Neuron (in vitro differentiated cells): Measurements from ENCODE around the gene PSD2.

Source experiments
- H2AFZ ChIP-seq: one replicate; pipeline ENCODE4 v1.6.1; 2013; ENCODE audit warnings: low read depth, mild to moderate bottlenecking, inconsistent platforms, low read length, moderate library complexity
- H3K27me3 ChIP-seq: one replicate; pipeline ENCODE4 v1.6.1; 2013; ENCODE audit warnings: low read length; ENCODE audit not compliant: insufficient read depth
- H3K36me3 ChIP-seq: one replicate; pipeline ENCODE4 v1.6.1; 2013; ENCODE audit warnings: low read length; ENCODE audit not compliant: insufficient read depth
- H3K4me1 ChIP-seq: one replicate; pipeline ENCODE4 v1.6.1; 2013; ENCODE audit warnings: low read length; ENCODE audit not compliant: insufficient read depth
- H3K4me3 ChIP-seq: 2 replicates; pipeline ENCODE4 v1.5.1; 2013; ENCODE audit warnings: mild to moderate bottlenecking, low read length, moderate library complexity
- H3K9me3 ChIP-seq: one replicate; pipeline ENCODE4 v1.6.1; 2013; ENCODE audit warnings: low read length

The PSD2 gene

DNA sequence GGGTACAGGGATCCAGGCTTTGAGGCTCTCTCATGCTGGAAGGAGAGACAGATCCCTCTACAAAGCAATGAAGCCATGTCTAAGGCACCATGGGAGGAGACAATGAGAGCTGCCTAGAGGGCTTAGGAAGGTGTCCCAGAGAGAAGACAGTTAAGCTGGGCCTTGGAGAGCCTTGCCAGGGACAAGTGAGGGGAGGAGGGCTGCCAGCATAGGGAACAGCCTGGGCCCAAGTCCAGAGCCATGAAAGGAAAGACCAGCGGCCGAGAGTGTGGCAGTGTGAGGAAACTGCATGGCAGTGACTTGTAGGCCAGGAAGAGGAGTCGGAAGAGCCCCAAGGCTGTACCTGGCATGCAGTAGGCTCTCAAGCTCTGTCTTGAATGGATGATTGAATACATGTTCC, 88.5 kb downstream of the PSD2 start:
- Histone ChIP-seq H3K4me1 (no peaks in the 10 kb centered on the region), H3K36me3 (no peaks in the 10 kb centered on the region), H3K4me3 (no peak overlapping the region), H3K27me3 (peaks cover 44% of the 10 kb centered on the region), H3K9me3 (no peaks in the 10 kb centered on the region), H2AFZ (no peak overlapping the region)

DNA sequence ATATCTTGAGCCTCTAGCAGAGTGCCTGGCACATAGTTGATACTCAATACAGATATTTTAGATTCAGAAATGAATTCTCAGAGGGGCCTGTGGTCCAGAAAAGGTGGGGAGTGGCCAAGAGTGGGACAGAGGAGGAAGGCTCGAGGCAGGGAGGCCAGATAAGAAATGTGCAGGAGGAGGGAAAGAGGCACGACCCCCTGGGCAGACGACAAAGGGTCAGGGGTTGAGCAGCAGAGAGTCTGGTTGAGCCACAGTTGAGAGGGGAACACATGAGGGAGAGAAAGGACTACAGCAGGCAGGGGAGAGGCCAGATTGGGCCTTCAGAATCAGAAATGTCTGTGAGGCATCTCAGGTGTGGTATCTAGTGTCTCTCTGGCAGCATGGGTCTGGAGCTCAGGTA, 89.1 kb downstream of the PSD2 start:
- no peaks in the 10 kb centered on the region for H3K9me3 ChIP-seq
- no peak overlapping the region for H2AFZ ChIP-seq
- no peak overlapping the region for H3K4me3 ChIP-seq
- peaks cover 40% of the 10 kb centered on the region for H3K27me3 ChIP-seq
- H3K36me3 ChIP-seq: no peaks in the 10 kb centered on the region
- H3K4me1 ChIP-seq: no peaks in the 10 kb centered on the region

DNA sequence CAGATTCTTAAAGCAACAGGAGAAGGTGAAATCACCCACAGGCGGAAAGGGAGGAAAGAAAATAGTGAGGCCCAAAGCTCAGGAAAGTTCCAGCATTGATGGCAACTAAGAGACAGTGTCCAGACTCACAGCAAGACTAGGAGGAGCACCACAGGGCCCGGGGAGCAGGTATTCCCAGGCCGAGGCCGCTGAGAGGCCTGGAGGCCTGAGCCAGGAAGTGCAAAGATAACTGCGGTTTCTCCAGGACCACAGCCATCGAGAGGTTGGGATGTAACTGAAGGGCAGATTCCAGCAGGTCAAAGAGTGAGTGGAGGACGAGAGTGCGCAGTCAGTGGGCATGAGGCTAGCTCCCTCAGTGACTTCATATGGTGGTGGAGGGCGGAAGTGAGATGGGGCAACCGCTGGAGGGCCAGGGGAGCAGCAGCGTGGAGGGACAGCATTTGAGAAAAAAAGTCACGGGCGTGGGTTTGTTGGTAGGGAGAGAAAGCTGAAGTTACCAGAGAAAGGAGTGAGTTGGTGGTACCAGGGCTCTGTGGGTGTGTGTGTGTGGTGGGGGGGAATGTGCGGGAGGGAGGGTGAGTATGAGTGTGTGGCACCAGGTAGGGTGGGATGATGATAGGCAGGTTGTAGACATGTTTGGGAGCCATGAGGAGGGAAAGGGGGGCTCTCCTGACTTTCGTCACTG, 89.7 kb downstream of the PSD2 start:
- H3K4me1 ChIP-seq: no peaks in the 10 kb centered on the region
- H3K9me3 ChIP-seq: no peaks in the 10 kb centered on the region
- H3K36me3 ChIP-seq: no peaks in the 10 kb centered on the region
- H3K4me3 ChIP-seq: no peak overlapping the region
- no peak overlapping the region for H2AFZ ChIP-seq
- H3K27me3 ChIP-seq: peaks cover 35% of the 10 kb centered on the region

DNA sequence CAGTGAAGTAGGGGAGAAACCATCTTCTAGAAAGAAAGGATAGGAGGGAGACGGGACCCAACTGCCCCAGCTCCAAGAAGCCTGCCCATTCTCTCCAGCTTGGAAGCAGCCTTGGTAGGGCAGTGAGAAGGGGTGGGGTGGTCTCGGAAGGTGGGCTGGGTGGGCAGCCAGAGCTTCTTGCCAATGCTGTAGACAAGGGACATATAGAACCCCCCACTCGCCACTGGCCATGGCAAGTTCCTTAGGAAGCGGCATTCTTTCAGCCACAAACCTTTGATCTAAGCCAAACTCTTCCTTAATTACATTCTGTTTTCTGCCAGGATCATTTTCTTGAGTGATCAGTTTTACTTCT, 90.2 kb downstream of the PSD2 start:
- Histone ChIP-seq H3K9me3 (no peaks in the 10 kb centered on the region), H3K36me3 (no peaks in the 10 kb centered on the region), H3K27me3 (peaks cover 35% of the 10 kb centered on the region), H2AFZ (no peak overlapping the region), H3K4me3 (no peak overlapping the region), H3K4me1 (no peaks in the 10 kb centered on the region)

DNA sequence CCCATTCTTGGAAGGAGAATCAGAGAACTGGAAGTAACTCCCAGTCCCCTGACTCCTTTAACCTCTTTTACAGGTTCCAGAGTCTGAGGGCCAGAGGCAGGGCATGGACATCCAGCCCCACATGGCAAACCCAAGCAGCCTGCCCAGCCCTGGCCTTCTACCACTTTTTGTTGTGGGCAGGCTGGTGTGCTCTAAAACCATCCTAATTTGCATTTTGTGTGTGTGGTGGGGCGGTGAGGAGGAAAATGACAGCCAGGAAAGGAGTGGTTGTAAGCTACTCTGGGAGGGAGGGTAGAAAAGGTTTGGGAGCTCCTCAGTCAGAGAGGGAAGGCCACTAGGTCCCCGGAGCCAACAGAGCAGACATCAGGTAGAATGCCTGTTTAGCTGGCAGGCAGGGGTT, 90.6 kb downstream of the PSD2 start:
- H2AFZ ChIP-seq: no peak overlapping the region
- peaks cover 31% of the 10 kb centered on the region for H3K27me3 ChIP-seq
- no peaks in the 10 kb centered on the region for H3K4me1 ChIP-seq
- no peaks in the 10 kb centered on the region for H3K9me3 ChIP-seq
- no peak overlapping the region for H3K4me3 ChIP-seq
- H3K36me3 ChIP-seq: no peaks in the 10 kb centered on the region

DNA sequence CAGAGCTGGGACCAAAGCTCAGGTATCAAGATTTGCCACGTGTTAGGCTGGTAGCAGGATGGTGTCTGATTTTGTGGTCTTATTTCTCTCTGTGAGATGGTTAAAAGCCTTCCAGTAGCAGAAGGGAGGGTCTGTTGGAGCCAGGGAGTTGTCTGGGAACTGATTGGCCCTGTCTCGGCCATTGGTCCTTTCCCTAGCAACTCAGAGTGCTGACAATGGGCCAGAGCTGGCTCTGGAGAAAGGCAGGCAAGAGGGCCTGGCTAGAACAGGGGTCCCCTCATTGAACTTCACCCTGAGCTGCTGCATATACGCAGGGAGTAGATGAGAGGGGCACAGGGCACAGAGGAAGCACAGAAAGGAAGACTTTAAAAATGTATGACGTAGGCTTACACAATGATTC, 92.8 kb downstream of the PSD2 start:
- Histone ChIP-seq H3K36me3 (no peaks in the 10 kb centered on the region), H3K27me3 (peaks cover 24% of the 10 kb centered on the region), H3K4me3 (no peak overlapping the region), H2AFZ (no peak overlapping the region), H3K4me1 (no peaks in the 10 kb centered on the region), H3K9me3 (no peaks in the 10 kb centered on the region)

DNA sequence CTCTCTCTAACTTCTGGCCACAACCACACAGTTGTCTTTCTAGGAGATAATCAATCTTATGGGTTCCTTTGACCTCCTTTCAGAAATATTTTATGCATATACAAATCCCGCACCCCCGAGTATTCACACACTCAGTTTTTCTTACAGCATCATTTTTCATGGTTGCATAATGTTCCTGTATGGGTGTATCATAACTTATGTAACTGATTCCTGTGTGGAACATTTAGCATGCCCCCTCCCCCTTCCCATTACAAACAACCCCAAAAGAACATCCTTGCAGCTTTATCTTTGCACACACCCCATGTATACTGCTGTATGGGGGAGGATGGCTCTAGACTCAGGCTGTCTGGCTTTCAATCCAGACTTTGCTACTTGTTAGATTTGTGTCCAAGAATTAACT, 93.8 kb downstream of the PSD2 start:
- H3K36me3 ChIP-seq: no peaks in the 10 kb centered on the region
- H3K4me3 ChIP-seq: no peak overlapping the region
- no peaks in the 10 kb centered on the region for H3K4me1 ChIP-seq
- no peaks in the 10 kb centered on the region for H3K9me3 ChIP-seq
- no peak overlapping the region for H2AFZ ChIP-seq
- peaks cover 19% of the 10 kb centered on the region for H3K27me3 ChIP-seq

DNA sequence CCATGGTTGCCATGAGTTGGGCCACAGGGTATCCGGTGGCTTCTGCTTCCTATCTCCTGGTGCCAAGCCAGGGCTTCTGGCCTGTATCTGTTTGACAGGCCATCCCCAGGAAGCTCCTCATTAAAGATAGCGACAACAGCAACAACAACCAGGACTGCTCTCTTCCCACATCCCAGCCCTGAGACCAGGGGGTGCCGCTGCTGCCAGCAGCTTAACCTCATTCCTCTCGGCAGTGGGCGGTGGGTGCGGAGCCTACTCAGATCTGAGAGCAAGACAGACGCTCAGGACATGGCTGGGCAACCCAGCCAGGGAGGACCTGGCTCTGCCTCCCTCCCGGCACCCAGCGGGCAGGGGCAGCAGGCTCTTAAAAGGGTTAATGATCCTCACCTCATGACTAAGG, 98.3 kb downstream of the PSD2 start:
- no peak overlapping the region for H3K4me3 ChIP-seq
- no peaks in the 10 kb centered on the region for H3K4me1 ChIP-seq
- no peaks in the 10 kb centered on the region for H3K9me3 ChIP-seq
- peaks cover 49% of the 10 kb centered on the region for H3K27me3 ChIP-seq
- H3K36me3 ChIP-seq: no peaks in the 10 kb centered on the region
- no peak overlapping the region for H2AFZ ChIP-seq
